Stomach (tissue), 9 donors: Measurements from ENCODE around the gene CUEDC1. TPM values are rescaled to one million over a fixed set of nuclear protein-coding genes. Genes with fewer than 3 reads are reported as not detected.

Experiments
- DNase-seq, 2 donors: peaks; one replicate each; pipeline versions ENCODE4 v3.0.0 to v3.0.0-alpha.2; 2013 to 2019
- H3K27ac ChIP-seq, 5 donors: fragments of 200-600 bp in 4 of 5; sonication (generic) in 4 of 5; one replicate each; pipeline ENCODE4 v1.5.1; 2013 to 2019; ENCODE audit warnings: mild to moderate bottlenecking in 1 of 5, moderate library complexity in 1 of 5
- H3K27me3 ChIP-seq, 3 donors: fragments of 200-600 bp; sonication (generic); one replicate each; pipeline ENCODE4 v1.5.1; 2017 to 2019; ENCODE audit warnings: mixed run types in 1 of 3
- H3K36me3 ChIP-seq, 4 donors: fragments of 200-600 bp; sonication (generic); 1 replicate in 3 of 4; 2 replicates in 1 of 4; pipeline ENCODE4 v1.5.1; 2016 to 2019
- H3K4me1 ChIP-seq, 4 donors: fragments of 200-600 bp; sonication (generic); one replicate each; pipeline ENCODE4 v1.5.1; 2016 to 2019
- H3K4me3 ChIP-seq, 4 donors: fragments of 200-600 bp; sonication (generic) in 3 of 4; one replicate each; pipeline ENCODE4 v1.5.1; 2016 to 2019; ENCODE audit warnings: mild to moderate bottlenecking in 1 of 4
- H3K9me3 ChIP-seq, 4 donors: fragments of 200-600 bp; sonication (generic); one replicate each; pipeline ENCODE4 v1.5.1; 2016 to 2019
- CTCF ChIP-seq, 7 experiments: fragments of 450-650 bp in 4 of 7; fragments of 200-600 bp in 3 of 7; sonication (generic) in 3 of 7; IDR thresholded peaks; one replicate each; pipeline ENCODE4 v1.5.1; 2016 to 2019; ENCODE audit warnings: antibody characterized with exemption in 7 of 7, control low read depth in 2 of 7, mild to moderate bottlenecking in 1 of 7
- EP300 ChIP-seq: sonication (generic); formaldehyde crosslinking; IDR thresholded peaks from one replicate; pipeline ENCODE4 v1.6.1; 2017; ENCODE audit warnings: antibody characterized with exemption
- POLR2A ChIP-seq, 4 donors: fragments of 450-650 bp; IDR thresholded peaks; one replicate each; pipeline ENCODE4 v1.6.1; 2016; ENCODE audit warnings: antibody characterized with exemption in 4 of 4, control low read depth in 2 of 4, mild to moderate bottlenecking in 1 of 4, moderate library complexity in 1 of 4
- POLR2AphosphoS5 ChIP-seq, 3 donors: sonication (generic); formaldehyde crosslinking; IDR thresholded peaks; one replicate each; pipeline ENCODE4 v1.6.1; 2016; ENCODE audit warnings: antibody characterized with exemption in 3 of 3
- WGBS, 5 donors: extraction: QIAGEN DNeasy Blood & Tissue Kit in 3 of 5; methylation state at CpG; one replicate each; pipeline versions ENCODE4 v1.1.5 to v1.1.7; 2013 to 2018; 5-methylcytosine and 5-hydroxymethylcytosine counted together
- intact Hi-C: fragments of 100-400 bp; cut with DNase I; formaldehyde crosslinking; loops from one replicate; pipeline ENCODE4 v1.15.1; 2023; ENCODE audit warnings: low total_unique reads
- polyA plus RNA-seq, 3 donors: library from polyadenylated mRNA; stranded (reverse); fragments of 200-250 nt; gene quantifications; one replicate each; pipeline ENCODE4 v1.2.3, GENCODE V29; 2013
- total RNA-seq, 5 donors: library from RNA; depleted of rRNA; stranded (reverse); fragments of >200 nt; gene quantifications; one replicate each; pipeline versions ENCODE4 v1.1.0 to v1.2.3, GENCODE V29; 2014 to 2016
- donor health status: healthy with polysubstance abuse.
- donor health status: Bipolar disorder and iron deficiency.
- donor health status: healthy.

The CUEDC1 gene
- total and polyA plus RNA-seq, 8 donors, result 10.5 to 111 (median 21.7) TPM

DNA sequence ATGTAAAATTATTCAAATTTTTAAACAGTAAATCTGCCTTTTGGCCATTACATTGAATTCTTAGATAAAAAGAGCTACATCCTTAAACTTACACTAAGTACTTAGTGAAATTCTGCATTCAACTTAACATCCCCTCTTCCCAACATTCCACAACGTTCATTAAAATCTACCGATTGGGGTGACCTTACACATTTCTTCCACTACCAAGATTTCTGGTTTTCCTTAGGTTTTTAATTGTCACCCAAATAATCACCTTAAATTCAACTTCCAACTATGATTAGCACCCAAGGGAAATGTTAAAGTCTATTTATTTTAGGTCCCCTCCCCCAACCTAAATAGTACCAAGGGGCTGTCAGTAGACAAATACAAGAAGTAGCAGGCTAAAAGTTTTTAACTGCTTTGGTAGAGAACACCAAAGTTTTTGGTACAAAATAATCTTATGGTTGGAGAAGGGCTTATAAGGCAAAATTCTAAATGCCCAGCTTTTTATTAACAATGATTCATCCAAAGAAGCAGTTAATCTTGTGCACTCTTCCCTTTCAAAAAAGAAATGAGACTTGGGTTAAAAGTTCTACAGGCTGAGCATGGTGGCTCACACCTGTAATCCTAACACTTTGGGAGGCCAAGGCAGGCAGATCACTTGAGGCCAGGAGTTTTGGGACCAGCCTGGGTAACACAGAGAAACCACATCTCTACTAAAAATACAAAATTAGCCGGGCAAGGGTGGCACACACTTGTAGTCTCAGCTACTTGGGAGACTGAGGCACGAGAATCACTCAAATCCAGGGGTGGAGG lies 47.1 kb upstream of the CUEDC1 start:
- H3K9me3 ChIP-seq, result no peaks in the 10 kb centered on the region
- no peak overlapping the region for H3K4me3 ChIP-seq
- no peaks in the 10 kb centered on the region for H3K27me3 ChIP-seq
- 48 to 73% (median 60%) methylated on average over 2 to 4 of the region's 4 CpGs for WGBS, 5 donors
- peaks cover 29 to 70% (median 49%) of the 10 kb centered on the region in 4 donors for H3K4me1 ChIP-seq
- TF ChIP-seq EP300 (no peak), POLR2A (IDR thresholded peaks at IDR 0.05) (no peak), CTCF (IDR thresholded peaks at IDR 0.05) (no peak), POLR2AphosphoS5 (IDR thresholded peaks at IDR 0.05) (no peak)
- H3K36me3 ChIP-seq, result peaks cover 33 to 79% (median 70%) of the 10 kb centered on the region in 4 donors
- no peak for DNase-seq
- intact Hi-C loops, result no loop called here
- no peak overlapping the region for H3K27ac ChIP-seq

- no peak for DNase-seq
- H3K27me3 ChIP-seq, result no peaks in the 10 kb centered on the region
- H3K36me3 ChIP-seq, result peaks cover 33 to 84% (median 74%) of the 10 kb centered on the region in 4 donors
- no peaks in the 10 kb centered on the region for H3K9me3 ChIP-seq
- H3K4me3 ChIP-seq, result no peak overlapping the region
- intact Hi-C loops, result no loop called here
- WGBS, 5 donors, result 26 to 50% (median 39%) methylated on average over 1 of the region's 1 CpG
- peaks cover 29 to 70% (median 49%) of the 10 kb centered on the region in 4 donors for H3K4me1 ChIP-seq
- no peak overlapping the region for H3K27ac ChIP-seq
- TF ChIP-seq CTCF (IDR thresholded peaks at IDR 0.05) (no peak), POLR2AphosphoS5 (IDR thresholded peaks at IDR 0.05) (no peak), POLR2A (IDR thresholded peaks at IDR 0.05) (no peak), EP300 (no peak)
Measured at GRCh38 chr17:58001461-58002124, 46.4 kb upstream of the CUEDC1 start.

GRCh38 chr17:57999496-58000017 lies 44.3 kb upstream of the CUEDC1 start:
- H3K36me3 ChIP-seq, result peaks cover 21 to 72% (median 59%) of the 10 kb centered on the region in 4 donors
- H3K4me3 ChIP-seq, result no peak overlapping the region
- no peaks in the 10 kb centered on the region for H3K27me3 ChIP-seq
- TF ChIP-seq CTCF (IDR thresholded peaks at IDR 0.05) (peak in 5 of 7 experiments; percentile 66 to 91 (median 75)), EP300 (no peak), POLR2A (IDR thresholded peaks at IDR 0.05) (no peak), POLR2AphosphoS5 (IDR thresholded peaks at IDR 0.05) (peak in 2 of 3 donors; percentile 4 to 19)
- H3K9me3 ChIP-seq, result no peaks in the 10 kb centered on the region
- peak overlapping the region in 1 of 5 donors; percentile 21 for H3K27ac ChIP-seq
- 36 to 65% (median 52%) methylated on average over 1 of the region's 1 CpG for WGBS, 5 donors
- H3K4me1 ChIP-seq, result peaks cover 18 to 71% (median 48%) of the 10 kb centered on the region in 4 donors
- intact Hi-C loops, result loop anchor here (5.0 kb wide), 1 partner anchor 142 kb away; no protein-coding TSS in a partner anchor
- DNase-seq, result peak in 1 of 2 donors; percentile 89

- Histone ChIP-seq H3K27me3 (no peaks in the 10 kb centered on the region), H3K4me1 (peaks cover 17 to 71% (median 47%) of the 10 kb centered on the region in 4 donors), H3K27ac (peak overlapping the region in 1 of 5 donors; percentile 21), H3K9me3 (no peaks in the 10 kb centered on the region), H3K4me3 (no peak overlapping the region), H3K36me3 (peaks cover 17 to 67% (median 54%) of the 10 kb centered on the region in 4 donors)
- DNase-seq, result no peak
- intact Hi-C loops, result loop anchor here (5.0 kb wide), 1 partner anchor 142 kb away; no protein-coding TSS in a partner anchor
- no peak for TF ChIP-seq POLR2A (IDR thresholded peaks at IDR 0.05)
- TF ChIP-seq CTCF (IDR thresholded peaks at IDR 0.05), result no peak
- no peak for TF ChIP-seq EP300
- TF ChIP-seq POLR2AphosphoS5 (IDR thresholded peaks at IDR 0.05), result no peak
Measured at GRCh38 chr17:57999010-57999495, 43.8 kb upstream of the CUEDC1 start.
